DMS79 treated with DMSO at 0.1 percent for 48 hours (cell line): Measurements from ENCODE around the gene RGS11.
"Not testable (repeated sequence)": the region's sequence is repeated elsewhere in the genome, so short reads cannot be mapped to it uniquely, and the experiment has no call there.

Experiments
- DNase-seq: peaks from one replicate; lab custom pipeline; 2025; lab: John Stamatoyannopoulos, UW

RGS11 gene

GRCh38 chr16:280552-280951 is 4.8 kb upstream of the RGS11 start, which contains the start of gene ARHGDIG:
TSS of gene ARHGDIG (plus strand) at chr16:280591. CDS start at chr16:280681, 90 bp downstream.
- DNase-seq, result no peak

DNA sequence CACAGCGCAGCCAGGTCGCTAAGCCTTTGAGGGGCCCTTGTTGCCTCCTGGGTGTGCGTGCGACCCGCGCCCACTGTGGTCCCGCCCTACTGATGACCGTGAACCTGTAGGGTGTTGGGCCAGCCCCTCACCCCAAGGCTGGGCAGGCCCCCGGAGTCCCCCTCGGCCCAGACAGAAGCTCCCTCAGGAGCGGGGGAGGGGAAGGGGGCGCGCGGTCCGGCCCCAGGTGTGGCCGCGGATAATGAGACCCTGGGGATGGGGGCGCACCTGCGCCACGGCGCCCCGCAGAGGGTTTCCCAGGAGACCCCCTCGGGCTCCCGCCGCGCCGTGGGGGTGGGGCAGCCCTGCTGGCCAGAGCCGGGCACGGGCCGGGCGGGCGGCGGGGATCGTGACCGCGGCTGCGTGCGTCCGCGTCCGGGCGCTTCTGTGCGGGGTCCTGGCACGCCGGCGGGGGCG is 4.3 kb upstream of the RGS11 start:
- DNase-seq, result no peak

DNA sequence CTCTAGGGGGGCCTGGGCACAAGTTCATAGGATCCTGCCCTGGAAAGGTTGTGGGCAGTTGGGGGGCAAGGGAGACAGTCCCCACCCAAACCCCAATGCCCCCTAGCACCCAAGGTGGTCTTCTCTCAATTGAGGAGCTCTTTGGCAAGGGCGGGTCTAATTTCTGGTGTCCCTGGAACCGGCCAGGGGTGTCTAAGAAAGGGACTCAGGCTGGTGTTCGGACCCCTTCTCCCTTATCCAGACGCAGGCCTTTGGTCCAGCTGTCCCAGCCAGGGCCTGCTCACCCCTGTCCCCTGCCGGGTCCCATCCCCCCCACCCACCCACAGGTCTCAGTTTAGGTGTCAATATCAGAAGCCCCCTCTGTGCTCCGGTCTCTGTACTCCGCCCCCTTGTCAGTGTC is 3.8 kb upstream of the RGS11 start:
- no peak for DNase-seq

DNA sequence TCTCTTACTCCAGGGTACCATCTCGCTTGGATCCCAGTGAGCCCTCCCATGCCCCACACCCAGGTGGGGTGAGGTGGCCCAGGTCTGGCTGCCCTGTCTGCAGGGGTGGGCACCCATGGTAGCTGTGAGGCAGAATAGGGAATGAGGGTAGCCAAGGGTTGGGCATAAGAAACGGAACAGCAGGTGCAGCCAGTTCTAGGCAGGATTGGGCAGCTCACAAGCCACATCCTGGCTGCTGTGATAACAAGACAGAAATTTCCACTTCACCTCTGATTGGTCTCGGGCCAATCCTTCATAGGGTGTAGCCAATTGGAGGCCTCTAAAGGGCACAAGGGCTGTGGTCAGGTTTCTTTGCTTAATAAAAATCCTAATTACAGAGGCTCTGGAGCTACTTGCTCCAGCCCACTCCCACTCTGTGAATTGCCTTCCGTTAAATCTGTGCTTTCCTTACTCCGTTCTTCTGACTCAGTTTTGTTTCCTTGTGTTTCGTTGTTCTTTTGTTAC is 3.2 kb upstream of the RGS11 start:
- peak; percentile 79 for DNase-seq

GRCh38 chr16:276426-277077 is 808 bp upstream of the RGS11 start:
- no peak for DNase-seq

- peak; percentile 27 for DNase-seq
Measured at GRCh38 chr16:275041-275641, 603 bp downstream of the RGS11 start.

DNA sequence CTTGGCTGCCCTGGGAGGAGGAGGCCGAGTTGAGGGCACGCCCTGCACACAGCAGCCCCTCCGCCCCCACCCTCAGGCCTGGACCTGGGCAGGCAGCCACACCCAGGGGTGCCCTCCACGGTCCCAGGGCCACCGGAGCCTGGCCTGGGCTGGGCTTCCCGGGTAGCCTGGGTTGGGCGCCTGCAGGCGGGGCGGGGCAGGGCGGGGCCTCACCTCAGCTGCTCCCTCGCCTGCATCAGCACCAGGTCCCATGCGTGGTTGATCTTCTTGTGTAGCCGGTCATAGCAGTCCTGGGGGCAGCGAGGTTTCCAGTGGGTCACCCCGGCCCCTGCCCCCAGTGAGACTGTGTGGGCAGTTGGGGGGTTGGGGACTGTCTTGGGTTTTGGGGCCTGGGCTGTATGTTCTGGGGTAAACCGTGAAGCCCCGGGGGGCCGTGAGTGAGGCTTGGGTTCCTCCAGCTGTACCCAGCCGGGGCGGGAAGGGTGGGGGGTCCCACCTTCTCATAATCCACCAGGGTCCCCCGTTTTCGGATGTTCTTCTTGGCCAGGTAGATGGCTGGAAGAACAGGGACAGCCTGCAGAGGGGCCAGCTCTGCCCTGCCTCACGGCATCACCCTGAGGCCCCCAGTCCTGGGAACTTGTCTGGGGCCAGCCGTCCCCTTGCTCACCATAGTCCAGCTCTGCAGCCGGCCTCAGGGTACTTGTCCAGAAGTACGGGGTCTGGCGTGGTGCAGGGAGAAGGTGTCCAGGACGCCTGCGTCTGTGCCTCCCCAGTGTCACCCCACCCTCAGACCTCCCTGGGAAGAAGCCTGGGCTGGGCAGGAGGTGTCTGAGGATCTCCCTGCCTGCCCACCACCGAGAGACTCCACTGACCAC is 2.0 kb downstream of the RGS11 start:
- no peak for DNase-seq

DNA sequence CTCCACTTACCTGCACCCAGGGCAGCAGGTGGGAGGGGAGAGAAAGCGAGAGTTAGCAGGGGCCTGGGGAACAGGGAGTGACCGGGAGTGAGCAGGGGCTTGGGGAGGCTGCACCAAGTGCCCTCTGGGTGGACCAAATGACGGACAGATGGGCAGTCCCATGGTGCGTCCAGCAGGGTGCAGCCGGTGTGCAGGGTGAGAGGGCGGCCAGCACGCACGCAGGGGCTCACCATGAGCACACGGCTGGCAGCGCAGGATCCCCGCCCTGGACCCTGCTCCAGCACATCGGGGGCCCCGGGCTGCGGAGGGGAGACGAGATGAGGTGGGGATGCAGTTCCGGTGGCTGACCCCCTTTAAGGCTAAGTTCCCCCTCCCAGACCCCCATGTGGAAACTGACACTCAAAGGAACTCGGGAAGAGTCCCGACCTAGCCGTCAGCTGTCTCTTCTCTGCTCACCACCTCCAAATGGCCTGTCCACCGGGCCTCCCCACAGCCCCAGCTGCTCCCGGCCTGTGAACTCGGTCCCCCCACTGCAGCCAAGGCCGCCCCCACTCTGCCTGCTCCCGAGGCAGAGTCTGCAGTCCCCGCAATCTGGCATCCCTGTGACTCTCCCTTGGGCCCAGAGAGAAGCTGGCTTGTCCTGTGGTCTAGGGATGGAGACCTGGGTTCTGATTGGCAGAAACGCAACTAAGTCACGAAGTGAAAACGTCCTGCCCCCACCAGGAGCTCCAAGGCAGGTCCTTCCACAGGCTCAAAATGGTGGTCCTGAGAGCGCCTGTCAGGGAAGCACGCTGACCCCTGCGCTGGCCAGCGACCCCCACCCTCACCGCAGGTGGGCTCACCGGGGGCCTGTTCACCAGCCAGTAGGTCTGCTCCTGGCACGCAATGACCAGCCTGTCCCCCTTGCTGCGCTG is 2.9 kb downstream of the RGS11 start:
- DNase-seq, result no peak

GRCh38 chr16:270381-271255 is 5.1 kb downstream of the RGS11 start:
- no peak for DNase-seq

DNA sequence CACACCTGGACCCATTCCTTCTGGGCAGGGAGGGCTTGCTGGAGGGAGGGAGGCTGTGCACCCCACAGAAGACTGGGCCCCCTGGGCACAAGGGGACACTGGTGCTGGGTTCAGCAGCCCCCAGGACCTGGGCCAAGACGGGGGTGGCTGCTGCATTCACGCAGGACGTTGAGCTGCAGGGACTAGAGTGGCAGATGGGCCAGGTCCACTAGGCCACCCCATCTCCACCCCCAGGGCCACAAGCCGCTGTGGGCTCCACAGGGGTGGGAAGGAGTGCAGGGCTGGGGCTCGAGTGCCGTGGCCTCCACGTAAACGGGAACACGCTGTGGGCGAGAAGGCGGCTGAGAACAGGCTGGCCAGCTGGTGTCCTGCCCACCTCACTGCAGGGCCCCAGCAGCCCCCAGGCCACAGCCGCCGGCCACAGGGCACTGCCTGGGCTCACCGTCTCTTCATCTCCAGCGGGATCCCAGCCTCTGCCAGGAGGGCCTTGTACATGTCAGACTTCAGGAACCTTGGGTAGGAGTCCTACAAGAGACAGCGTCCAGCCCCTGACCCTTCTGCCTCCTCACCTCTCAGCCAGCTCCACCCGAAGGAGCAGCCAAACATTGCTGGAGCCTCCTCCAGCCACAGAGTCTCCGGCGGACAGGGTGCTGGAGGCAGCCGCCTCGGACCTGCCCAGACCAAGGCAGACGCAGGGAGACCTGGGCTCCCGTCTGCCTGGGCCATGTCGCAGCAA is 6.5 kb downstream of the RGS11 start:
- no peak for DNase-seq

DNA sequence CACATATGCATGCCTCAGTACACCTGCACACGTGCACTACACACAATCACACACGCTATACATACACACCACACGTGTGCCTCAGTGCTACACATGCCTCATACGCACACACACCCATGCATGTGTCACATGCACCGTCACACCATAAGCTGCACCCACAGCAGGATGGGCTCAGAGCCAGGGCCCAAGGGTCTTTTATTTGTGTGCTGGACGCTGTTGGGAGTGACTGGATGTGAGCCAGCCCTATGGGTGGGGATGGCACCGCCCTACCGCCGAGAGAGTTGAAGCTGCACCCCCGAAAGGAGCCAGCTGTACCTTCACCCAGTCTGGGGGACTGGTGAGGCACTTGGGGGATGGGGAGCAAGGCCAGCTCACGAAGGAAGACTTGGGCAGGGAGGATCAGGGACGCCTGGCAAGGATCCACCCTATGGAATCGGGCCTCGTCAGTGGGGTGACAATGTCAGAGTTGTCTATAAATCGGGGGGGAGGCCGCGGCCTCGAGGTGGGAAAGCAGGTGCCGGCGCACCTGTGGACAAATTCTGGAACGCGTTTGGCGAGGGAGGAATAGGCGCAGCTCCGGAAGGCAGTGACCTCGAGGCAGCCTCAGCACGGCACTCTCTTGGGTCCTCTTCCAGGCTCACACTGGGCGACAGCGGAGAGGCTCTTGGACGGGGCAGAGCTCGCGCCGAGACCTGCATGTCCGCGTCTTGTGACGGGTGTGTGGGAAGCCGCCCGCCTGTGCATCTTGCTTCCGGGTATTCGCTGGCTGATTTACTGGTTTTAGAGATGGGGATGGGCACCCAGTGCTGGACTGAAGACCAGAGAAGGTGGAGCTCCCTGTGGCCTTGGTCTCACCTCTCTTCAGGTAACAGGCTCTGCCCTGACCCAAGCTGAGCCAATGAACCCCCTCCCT is 7.3 kb downstream of the RGS11 start:
- peak; percentile 54 for DNase-seq

GRCh38 chr16:267562-267961 is 8.2 kb downstream of the RGS11 start:
- DNase-seq, result not testable (repeated sequence)

- no peak for DNase-seq
Measured at GRCh38 chr16:266258-267164, 9.2 kb downstream of the RGS11 start.

- DNase-seq, result no peak
Measured at GRCh38 chr16:265711-266110, 10.0 kb downstream of the RGS11 start.

DNA sequence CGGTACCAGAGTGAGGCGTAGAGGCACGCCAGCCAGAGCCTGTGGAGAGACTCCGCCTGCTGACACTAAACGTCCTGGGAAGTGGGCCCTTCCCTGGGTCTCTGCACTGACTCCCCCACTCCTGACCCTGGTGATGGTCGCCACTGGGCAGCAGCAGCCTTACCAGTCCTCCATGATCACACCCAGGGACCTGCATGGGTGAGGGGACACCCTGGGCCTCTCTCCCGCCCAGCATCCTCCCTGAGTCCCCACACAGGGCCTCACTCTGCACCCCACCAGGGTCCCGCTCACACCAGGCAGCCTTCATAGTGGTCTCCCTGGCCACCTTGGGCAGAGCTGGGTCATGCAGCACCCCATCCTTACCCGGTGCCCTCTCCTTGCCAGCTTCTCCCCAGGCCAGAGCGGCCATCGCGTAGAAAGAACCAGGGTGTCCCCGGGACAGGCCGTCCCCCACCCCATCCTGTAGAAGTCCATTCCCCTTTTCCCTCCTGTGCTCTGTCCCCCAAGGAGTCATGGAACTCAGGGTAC is 10.7 kb downstream of the RGS11 start:
- DNase-seq, result no peak

- DNase-seq, result no peak
Measured at GRCh38 chr16:264440-264951, 11.2 kb downstream of the RGS11 start.

DNA sequence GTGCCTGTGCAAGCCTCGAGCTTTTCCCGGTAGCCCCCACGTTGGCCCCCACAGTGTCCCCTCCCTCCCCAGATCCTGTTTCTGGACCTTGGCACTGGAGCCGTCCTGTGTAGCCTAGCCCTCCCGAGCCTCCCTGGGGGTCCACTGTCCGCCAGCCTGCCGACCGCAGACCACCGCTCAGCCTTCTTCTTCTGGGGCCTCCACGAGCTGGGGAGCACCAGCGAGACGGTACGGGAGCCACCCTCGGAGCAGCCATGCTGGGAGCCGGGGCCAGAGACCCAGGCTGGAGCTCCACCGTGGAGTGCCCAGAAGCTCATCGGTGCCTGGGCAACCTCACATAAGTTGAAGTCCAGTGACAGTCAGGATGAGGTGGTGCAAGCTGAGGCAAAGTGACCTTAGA is 11.8 kb downstream of the RGS11 start:
- no peak for DNase-seq
